ENCODE data around the gene PHACTR3.

PHACTR3 gene

GRCh38 chr20:59574308-59574707 lies 30.0 kb upstream of the PHACTR3 start:
- DNase-seq (ENCODE audit: low spot score), result no peak

GRCh38 chr20:59575216-59575615 lies 29.1 kb upstream of the PHACTR3 start:
- DNase-seq (ENCODE audit: low spot score), result no peak

DNA sequence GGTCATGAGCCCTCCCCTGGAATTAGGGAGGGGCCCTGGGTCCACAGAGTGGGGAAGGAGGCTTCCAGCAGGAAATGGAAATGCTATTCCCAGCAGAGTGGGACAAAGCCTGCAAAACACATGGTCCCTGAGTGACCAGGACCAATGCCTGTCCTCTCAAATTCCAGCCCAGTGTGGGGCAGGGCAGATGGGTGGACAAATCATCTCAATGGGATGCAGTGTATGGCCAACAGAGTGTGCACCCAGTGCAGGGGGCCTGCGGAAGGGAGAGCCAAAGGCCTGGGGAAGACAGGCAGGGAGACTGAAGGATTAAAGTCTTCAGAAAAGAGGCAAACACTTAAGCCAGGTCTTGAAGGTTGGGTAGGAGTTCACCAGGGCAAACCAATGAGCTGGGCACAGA lies 28.7 kb upstream of the PHACTR3 start:
- no peak for DNase-seq (ENCODE audit: low spot score)

DNA sequence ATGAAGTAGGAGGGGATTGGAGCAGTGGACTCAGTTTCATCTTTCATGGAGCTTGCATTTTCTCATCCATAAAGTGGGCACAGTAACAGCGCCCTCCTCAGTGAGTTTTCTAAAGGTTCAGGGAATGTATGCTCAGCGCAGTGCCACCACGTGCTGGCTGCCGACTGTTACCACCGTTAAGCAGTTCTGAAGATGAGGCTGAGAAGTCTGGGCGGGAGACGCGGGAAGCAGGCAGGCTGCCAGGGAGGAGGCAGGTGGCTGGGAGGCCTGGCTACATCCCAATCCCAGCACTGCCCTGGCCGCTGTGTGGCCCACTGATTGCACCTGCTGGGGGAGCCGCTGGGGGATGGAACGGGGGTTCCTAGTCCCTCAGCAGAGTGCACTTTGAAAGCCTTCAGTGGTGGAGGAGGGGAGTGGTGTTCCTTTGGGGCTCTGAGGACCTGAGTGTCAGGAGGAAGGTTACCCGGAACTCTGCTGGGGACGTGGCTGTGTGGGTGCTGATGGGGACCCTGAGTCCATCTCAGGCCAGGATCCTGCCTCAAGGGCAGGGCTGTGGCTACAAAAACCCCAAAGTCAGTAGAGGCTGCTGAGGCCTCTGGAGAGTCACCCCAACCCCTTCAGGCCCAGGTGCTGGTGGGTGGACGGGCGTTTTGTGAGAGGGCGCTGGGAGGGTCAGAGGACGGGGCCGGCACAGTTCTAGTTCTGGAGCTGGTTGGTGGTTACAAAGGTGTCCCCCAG lies 28.0 kb upstream of the PHACTR3 start:
- no peak for DNase-seq (ENCODE audit: low spot score)

GRCh38 chr20:59577037-59577808 lies 27.1 kb upstream of the PHACTR3 start:
- DNase-seq (ENCODE audit: low spot score), result no peak

DNA sequence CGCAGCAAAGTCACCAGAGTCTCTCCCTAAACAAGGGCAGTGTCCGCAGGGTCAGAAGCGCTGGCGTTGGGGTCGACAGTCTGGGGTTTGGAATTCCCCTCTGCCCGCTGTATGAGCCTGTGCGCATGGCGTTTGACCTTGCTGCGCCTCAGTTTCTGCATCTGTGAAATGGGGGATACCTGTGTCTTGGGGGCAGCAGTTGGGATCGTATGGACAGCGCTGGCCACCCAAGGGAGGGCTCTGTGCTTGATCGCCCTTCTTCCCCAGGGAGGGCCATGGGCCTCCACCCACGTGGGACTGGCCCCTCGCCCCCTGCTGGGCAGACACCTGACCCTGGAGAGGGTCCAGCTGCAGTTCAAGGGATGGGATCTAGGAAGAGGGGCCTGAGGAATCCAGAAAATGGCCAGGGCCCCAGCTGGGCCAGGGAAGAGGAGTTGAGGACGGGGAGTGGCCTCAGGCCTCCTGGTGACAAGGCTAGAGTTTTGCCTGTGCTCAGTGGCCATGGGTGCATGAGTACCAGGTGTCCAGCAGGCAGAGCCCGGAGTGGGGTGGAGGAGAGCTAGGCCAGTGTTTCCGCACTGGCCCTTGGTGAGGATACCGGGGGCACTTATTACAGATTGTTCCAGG lies 26.4 kb upstream of the PHACTR3 start:
- DNase-seq (ENCODE audit: low spot score), result no peak

DNA sequence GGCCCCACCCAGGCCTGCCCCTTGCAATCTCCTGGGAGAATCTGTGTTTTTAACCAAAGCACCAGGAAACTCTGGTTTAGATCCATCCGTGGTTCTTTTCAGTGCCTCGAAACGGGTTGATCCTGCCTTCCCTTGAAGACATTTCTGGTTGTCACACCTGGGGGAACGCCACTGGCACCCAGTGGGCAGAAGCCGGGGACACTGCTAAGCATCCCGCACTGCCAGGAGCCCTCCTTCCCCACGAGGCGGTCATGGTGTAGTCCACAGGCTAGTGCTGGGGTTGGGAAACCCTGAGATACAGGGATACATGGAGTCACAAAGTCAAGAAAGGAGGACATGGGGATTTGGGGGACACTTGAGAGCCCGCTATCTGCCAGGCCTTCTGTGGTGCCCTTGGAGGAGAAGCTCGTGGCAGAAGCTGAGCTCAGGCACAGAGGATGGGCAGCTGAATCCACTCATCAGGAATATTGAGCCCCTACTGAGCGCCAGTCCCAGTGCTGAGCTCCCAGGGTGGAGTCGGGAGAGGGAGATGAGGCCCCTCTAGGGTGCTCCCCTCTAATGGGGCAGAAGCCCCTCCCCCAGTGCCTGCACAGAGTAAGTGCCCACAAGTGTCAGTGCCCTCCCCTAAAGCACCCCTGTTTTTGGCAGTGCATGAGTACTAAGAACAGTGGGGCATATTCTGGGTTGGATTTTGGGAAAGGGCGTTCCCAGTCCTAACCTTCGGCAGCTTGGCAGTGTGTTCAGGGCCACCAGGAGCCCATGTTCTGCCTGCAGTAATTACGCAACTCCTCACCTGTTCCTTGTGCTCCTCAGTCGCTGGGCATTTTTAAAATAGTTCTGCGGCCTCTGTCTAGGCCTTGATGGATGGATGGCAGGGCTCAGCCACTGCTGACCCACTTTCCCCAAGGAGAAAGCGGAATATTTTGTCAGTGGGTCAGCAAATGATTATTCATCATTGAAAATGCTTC lies 25.6 kb upstream of the PHACTR3 start:
- DNase-seq (ENCODE audit: low spot score), result no peak

- DNase-seq (ENCODE audit: low spot score), result no peak
These were observed 24.8 kb upstream of the PHACTR3 start for GRCh38 chr20:59579404-59580145.

DNA sequence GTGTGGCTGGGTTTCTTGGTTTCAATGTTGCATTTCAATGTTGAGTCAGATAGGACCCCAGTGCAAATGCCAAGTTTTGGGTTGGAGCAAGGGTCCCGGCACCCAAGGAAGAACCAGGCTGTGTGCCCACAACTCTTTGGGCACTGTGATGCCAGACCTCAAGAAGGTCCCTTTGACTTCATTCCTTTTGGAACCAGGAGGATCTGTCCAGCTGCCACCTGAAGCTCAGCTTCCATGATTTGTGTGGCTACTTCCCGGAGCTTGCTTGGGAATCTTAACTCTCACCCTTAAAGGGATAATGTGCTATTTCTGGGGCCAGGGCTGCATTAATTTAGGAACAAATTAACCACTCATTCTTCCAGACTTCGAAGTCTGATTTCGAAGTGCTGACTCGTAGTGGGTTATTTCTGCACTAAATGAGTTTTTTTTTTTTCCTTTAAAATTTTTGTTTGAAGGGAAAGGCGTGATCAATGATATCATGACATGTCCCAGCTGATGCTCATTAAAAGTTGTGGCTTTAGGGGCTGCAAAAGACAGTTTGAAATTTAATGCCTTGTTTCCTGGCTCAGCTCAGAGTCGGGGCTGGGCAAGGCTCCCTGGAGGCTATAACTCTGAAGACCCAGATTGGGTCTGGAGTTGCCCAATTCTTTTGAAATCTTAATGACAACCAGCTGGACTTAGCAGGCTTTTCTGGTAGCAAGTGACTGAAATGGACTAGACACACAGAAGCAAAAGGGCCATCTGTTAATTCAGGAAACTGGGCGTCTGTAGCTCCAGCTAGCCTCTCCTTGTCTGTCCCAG lies 24.0 kb upstream of the PHACTR3 start:
- DNase-seq (ENCODE audit: low spot score), result no peak

DNA sequence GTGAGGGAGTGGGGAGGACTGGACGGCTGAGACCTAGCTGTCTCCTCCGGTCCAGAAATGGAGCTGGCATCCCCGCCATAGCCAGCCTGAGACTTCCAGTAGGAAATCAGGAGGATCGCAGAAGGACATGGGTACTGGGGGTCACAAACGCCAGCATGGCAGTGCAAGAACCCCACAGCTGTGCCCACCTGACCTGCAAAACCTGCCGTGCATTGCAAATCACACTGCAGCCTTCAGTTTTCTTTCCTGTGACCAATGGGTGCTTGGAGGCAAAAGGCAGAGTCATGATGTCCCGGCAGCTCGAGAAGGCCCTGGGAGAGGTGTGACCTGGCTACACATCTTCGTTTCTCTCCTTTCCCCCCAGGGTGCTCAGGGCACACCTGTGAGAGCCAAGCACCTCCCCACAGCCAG lies 23.3 kb upstream of the PHACTR3 start:
- no peak for DNase-seq (ENCODE audit: low spot score)

- no peak for DNase-seq (ENCODE audit: low spot score)
These were observed 22.2 kb upstream of the PHACTR3 start for GRCh38 chr20:59581993-59582679.

- DNase-seq (ENCODE audit: low spot score), result no peak
These were observed 20.7 kb upstream of the PHACTR3 start for GRCh38 chr20:59583428-59584277.

GRCh38 chr20:59584278-59584925 lies 19.9 kb upstream of the PHACTR3 start:
- DNase-seq (ENCODE audit: low spot score), result no peak

GRCh38 chr20:59585714-59586409 lies 18.5 kb upstream of the PHACTR3 start:
- no peak for DNase-seq (ENCODE audit: low spot score)

- no peak for DNase-seq (ENCODE audit: low spot score)
These were observed 17.7 kb upstream of the PHACTR3 start for GRCh38 chr20:59586613-59587012.

DNA sequence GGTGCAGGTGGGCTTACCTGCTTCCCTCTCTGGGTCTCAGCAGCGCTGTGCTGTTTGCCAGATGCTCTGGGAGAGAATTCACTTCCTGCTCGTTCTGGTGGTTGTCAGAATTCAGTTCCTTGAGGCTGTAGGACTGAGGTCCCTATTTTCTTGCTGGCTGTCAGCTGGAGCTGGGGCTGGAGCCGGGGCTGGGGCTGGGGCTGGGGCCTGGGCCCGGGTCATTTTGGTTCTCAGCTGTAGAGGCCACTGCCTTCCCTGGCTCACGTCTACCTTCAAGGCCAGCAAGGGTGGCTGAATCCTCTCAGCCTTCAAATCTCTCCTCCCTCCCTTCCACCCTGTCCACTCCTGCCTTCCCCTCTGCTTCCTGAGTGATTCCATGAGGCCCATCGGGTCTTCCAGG lies 16.8 kb upstream of the PHACTR3 start:
- DNase-seq (ENCODE audit: low spot score), result no peak

DNA sequence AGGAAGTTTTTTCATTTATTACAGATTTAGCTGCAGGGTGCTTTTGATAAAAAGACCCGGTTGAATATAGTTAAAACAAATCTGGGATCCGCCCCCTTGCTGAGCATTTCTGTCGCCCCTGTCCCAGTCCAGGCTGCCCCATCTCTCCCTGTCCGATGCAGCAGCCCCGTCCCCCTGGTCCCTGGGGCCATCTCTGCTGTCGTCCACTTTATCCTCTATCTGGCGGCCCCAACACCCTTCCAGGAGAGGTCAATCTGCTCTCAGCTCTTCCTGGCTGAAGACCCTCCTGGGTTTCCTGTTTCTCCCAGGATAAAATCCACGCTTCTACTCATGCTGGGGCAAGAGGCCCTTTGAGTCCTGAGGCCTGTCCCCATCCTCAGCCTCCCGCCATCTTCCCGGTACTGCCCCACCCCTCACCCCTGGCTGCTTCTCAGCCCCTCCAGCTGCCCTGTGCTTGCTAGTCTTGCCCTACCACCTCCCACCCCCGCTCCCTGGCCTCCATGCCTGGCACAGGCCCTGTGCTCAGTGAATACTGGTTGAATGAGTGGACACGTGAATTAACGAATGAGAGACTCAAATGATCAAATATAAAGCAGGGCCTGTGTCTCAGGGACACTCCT lies 16.0 kb upstream of the PHACTR3 start:
- no peak for DNase-seq (ENCODE audit: low spot score)

All from kidney tubule cell (primary cell).